SK-N-MC (cell line): ENCODE data around the gene CBX5.

Experiments
- EZH2 ChIP-seq: fragments of 200-600 bp; sonication (generic); IDR thresholded peaks from one replicate; pipeline ENCODE4 v1.6.1; 2017; ENCODE audit warnings: antibody characterized with exemption
- POLR2AphosphoS5 ChIP-seq: IDR thresholded peaks from 2 replicates; pipeline ENCODE4 v1.6.1; 2012; ENCODE audit warnings: mild to moderate bottlenecking, low read depth, low read length, borderline replicate concordance

DNA sequence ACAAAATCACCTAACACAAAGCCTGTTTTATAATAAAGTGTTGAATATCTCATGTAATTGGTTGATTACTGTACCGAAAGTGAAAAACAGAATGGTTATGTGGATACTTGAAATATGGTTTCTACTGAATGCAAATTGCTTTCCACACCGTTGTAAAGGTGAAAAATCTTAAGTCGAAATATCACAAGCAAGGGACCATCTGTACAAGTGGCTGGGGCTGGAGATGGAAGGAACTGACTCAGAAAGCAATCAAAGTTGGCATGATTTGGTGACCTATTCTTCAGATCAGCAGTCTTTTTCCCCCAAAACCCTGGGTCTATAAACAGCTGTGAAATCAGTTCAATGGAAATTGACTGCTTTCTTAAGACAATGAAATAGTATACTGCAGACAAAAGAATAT lies 3.6 kb downstream of the CBX5 start:
- TF ChIP-seq POLR2AphosphoS5 (no peak), EZH2 (no peak)
